HG02642 (cell line): Measurements from ENCODE around the gene ZBTB17.

ENCODE experiments used
- ATAC-seq: cut with Tn5 transposase; IDR thresholded peaks from one replicate; pipeline ENCODE4 v1.9.1; 2021; ENCODE audit warnings: mild to moderate bottlenecking; ENCODE audit not compliant: unreplicated experiment, poor library complexity

ZBTB17 gene

DNA sequence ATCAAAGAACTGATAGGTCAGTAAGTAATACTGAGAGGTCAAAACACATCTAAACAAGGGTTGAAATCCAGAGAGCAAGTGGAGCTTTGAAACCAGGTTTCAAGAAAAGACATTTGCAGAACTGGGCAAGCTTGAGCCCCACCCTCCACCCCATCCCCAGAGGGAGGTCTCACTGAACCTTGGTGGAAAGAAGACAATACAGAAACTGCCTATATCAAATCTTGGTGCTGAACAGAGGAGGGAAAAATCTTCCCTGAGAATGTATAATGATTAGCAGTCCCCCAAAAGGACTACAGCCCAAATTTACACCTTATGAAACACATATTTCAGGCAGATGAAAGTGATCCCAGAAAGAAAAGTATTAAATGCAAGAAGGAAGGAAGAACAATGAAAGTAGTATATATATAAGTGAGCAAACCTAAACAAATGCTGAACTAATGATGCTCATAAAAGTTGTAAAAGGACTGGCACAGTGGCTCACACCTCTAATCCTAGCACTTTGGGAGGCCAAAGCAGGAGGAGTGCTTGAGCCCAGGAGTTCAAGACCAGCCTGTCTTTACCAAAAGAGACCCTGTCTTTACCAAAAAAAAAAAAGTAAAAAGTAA, 12.4 kb downstream of the ZBTB17 start:
- no peak for ATAC-seq

DNA sequence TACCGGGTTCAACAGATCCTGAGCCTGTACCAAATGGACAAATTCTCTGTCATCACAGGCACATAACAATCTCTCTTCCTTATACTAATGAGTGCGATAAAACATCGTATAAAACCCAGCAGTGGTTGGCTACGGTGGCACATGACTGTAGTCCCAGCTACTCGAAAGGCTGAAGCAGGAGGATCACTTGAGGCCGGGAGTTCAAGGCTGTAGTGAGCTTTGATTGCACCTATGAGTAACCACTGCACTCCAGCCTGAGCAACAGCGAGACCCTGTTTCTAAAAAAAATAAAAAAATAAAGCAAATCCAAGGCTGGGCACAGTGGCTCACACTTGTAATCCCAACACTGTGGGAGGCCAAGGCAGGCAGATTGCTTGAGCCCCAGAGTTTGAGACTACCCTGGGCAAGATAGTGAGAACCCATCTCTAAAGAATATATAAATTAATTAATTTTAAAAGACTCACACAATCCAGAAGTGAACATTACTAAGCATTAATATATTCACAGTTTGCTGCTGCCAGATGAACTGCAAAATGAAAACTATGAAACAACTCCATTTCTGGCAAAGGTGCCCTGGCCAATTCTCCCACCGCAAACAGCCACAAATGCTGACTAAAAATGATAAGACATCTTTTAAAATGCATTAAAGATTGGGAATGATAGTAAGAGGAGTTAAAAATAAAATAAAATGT, 13.1 kb downstream of the ZBTB17 start:
- ATAC-seq: no peak

GRCh38 chr1:15962176-15962575, 13.7 kb downstream of the ZBTB17 start:
- ATAC-seq: no peak

GRCh38 chr1:15961492-15961891, 14.4 kb downstream of the ZBTB17 start:
- ATAC-seq: no peak

- ATAC-seq: no peak
These were observed 15.1 kb downstream of the ZBTB17 start for GRCh38 chr1:15960808-15961207.

DNA sequence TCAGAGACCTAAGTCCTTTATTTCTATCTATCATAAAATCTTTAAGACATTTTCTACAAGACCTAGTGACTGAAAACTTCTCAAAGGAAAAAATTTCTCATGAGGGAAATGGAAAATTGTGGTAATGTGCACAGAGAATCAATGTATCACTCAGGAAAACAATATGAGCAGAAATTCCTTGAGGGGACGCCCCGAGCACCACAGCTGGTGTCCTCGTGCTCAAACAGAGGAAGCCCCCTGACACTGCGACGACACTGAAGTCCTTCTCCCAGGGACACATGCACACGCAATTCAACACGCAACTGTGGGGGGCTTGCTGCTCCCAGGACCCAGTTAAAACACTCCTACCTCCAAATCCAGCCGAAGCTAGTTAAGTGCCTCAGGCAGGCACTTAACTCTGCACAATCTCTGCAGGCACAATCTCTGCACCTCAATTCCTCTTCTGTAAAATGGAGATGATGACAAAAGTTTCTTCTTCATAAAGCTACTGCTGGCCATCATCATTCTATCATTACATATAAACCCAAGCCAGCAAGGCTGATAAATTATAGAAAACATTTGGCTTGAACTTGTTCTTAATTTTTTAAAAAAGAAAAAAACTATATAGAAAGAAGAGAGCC, 16.0 kb downstream of the ZBTB17 start:
- no peak for ATAC-seq

DNA sequence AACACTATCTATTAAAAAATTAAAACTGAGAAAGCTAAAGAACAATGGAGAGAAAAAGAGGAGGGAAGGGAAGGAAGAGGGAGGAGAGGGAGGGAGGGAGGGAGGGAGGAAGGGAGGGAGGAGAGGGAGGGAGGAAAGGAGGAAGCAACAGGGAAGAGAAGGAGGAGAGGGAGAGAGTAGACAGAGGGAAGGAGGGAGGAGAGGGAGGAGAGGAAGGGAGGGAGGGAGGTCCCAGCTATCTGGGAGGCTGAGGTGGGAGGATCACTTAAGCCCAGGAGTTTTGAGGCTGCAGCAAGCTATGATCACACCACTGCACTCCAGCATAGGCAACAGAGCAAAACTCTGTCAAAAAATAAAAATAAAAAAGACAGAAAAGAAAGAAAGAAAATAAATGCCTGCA, 16.5 kb downstream of the ZBTB17 start:
- ATAC-seq: no peak

DNA sequence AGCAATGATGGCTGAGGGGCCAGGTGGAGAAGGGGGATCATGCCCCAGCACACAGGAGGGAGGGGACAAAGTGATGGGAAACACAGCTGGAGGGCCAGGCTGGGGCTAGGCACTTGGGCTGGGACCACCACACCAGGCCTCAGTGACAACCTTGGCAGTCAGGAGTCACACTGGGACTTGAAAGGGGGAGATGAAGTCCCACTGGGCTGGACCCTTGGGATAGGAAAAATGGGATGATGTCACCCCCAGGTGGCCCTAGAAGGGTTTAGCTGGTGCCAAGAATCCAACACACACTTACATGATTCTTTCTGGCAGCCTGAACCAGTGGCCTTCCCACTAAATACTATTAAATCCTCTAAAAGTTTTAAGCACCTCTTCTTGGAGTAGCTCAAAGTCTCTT, 17.1 kb downstream of the ZBTB17 start:
- ATAC-seq: no peak

DNA sequence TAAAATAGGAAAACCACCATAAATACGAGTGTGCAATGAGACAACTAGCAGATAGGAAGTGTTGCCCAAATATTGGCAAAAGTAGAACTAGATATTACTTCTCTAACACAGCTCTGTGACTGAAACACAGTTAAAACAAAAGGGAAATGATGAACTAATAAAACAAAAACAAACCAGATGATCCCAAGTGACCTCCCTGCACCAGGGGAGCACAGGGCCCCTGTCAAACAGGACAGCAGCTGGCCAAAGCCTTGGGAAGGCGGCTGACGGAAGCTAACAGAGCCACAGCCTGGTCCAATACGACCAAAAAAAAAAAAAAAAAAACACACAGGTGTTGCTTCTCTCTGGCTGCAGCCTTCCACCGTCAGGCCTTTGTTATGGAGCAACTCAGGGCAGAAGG, 17.8 kb downstream of the ZBTB17 start:
- ATAC-seq: no peak

DNA sequence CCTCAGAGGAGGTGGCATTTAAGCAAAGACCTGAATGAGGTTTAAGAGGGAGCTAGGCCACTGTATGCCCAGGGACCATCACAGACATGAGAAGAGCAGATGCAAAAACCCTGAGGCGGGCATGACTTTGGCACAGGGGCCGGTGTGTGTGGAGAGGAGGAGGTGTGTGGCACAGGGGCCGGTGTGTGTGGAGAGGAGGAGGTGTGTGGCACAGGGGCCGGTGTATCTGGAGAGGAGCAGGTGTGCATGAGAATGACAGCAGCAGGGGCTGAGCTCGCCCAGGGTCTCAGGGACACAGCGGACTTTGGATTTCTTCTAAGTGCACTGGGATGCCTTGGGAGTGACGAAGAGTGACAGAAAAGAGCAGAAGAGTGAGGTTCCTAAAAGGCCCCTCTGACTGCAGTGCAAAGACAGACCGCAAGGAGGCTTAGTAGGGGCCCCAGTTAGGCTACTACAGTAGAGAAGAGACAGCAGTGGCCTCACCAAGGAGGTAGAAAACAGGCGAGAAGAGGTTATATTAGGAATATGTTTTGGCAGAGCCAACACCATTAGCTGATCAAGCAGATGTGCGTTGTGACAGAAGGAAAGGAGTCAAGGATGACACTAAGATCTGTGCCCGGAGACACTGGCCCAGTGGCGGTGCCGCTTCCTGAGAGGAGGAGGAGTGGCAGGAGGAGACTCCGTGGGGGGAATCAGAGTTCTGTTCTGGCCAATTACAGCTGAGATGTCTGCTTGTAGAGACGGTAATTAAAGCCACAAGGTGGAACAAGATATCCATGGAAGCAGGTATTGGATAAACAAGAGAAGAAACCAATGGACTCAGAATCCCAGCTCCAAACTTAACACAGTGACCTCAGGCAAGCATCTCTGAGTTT, 18.4 kb downstream of the ZBTB17 start:
- no peak for ATAC-seq

GRCh38 chr1:15956150-15956549, 19.8 kb downstream of the ZBTB17 start:
- ATAC-seq: no peak

GRCh38 chr1:15955552-15955951, 20.3 kb downstream of the ZBTB17 start:
- ATAC-seq: no peak

DNA sequence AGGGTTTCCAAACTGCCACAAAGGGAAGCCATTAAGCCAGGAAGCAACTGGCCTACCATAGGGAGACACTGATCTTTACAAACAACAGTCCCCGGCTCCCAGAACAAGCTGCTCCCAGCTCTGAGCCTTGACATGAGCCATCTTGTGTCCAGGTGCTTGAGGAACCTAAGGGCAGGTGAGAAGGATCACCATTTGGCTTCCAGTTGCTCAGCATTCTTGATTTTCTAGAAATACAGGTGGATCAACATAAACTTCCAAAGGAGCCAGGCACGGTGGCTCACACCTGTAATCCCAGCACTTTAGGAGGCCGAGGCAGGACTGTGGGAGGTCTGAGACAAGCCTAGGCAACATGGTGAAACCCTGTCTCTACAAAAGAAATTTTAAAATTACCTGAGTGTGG, 21.6 kb downstream of the ZBTB17 start:
- ATAC-seq: no peak

DNA sequence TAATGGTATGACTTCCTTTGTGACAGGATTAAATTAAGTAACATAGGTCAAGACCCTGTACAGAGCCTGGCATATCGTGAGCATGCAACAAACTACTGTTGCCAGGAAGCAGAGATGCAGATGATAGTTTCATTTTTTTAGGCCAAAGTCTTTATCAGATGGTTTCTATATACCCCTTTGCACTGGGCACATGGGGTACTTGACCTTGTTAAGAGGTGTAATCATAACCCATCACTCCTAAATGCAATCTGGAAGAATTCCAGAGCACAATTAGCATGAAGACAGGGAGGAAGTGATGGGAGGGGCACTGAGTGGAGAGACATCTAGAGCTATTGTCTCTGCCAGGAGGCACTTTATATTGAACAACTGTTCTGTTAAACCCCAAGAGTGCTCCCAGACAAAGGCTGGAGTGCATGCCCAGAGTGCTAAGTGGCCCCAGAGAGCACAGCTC, 22.1 kb downstream of the ZBTB17 start:
- no peak for ATAC-seq

DNA sequence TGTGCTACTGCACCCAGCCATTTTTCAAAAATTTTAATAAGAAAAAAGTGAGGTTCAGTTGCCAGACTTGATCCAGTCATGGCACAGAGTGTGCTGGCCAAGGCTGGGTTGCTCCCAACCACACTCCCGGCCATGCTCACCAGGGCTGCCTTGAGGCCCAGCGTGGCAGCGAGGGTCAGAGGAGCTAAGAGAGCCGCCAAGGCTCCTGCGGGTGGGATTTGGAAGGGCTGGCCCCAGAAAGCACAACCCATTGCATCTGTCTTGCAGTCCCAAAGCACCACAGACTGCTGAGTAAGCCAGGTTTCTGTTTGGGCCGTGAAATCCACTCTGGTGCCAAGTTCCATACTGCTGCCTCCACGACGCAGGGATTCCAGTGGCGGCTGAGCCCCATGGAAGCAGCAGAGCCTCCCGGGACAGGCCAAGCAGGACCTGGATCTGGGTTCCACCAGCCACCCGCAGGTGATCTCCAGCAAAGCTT, 22.6 kb downstream of the ZBTB17 start:
- ATAC-seq: no peak

DNA sequence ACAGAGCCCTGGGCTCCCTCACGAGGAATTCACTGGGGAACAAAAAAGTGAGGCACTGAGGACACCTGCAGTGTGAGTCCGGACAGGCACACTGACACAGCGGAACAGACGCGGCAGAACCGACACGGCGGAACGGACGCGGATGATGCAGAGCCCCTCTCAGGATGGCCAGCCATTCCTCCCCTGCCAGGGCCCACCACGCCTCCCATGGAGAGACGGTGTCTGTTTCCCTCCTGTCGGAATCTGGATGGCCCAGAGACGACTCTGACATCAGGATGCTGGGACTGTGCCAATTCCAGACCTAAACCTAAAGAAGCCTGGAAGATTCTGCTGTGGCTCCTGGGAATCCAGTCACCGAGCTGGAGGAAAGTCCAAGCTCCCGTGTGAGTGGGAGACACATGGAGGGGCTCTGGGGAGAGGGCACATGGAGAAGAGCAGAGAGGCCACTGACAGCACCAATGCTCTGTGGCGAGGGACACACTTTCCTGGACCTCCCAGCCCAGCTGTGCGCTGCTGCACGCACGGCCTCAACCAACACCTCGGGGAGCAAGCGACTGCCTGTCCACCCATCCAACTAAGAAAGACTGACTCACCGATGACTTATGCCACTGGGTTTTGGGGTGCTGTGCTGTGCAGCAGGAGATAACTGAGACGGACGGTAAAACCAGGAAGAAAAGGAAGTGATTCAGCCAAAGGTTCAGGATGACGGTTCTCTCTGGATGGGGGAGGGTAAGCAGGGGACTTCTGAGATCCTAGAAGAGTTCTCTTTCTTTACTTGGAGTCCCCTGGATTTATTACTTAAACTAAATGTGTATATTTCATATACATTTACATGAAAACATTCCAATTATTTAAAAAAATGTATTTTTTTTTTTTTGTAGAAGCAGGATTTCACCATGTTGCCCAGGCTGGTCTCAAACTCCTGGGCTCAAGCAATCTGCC, 23.3 kb downstream of the ZBTB17 start:
- ATAC-seq: no peak

GRCh38 chr1:15951341-15952153, 24.4 kb downstream of the ZBTB17 start:
- no peak for ATAC-seq

- ATAC-seq: no peak
These were observed 25.1 kb downstream of the ZBTB17 start for GRCh38 chr1:15950763-15951295.

- ATAC-seq: peak; percentile 13
These were observed 25.6 kb downstream of the ZBTB17 start for GRCh38 chr1:15950302-15950701.
